HG03103 (cell line): ENCODE data around the gene PPARA.

ENCODE experiments used
- ATAC-seq: cut with Tn5 transposase; IDR thresholded peaks from one replicate; pipeline ENCODE4 v1.9.1; 2021; ENCODE audit warnings: low read depth; ENCODE audit not compliant: unreplicated experiment

PPARA gene

GRCh38 chr22:46286941-46287872, 136.9 kb downstream of the PPARA start:
- ATAC-seq: no peak

- no peak for ATAC-seq
Observed at GRCh38 chr22:46287873-46288751, 137.8 kb downstream of the PPARA start.

GRCh38 chr22:46288846-46289243, 138.5 kb downstream of the PPARA start:
- ATAC-seq: no peak

- ATAC-seq: no peak
Observed at GRCh38 chr22:46289244-46289891, 139.0 kb downstream of the PPARA start.

- ATAC-seq: no peak
Observed at GRCh38 chr22:46290121-46290842, 140.0 kb downstream of the PPARA start.

- no peak for ATAC-seq
Observed at GRCh38 chr22:46290843-46291785, 140.8 kb downstream of the PPARA start.

- ATAC-seq: no peak
Observed at GRCh38 chr22:46292173-46292572, 141.8 kb downstream of the PPARA start.

- ATAC-seq: no peak
Observed at GRCh38 chr22:46292732-46293131, 142.4 kb downstream of the PPARA start.
